A549 (cell line): ENCODE results near the gene CHIA. TPM values are rescaled to one million over a fixed set of nuclear protein-coding genes. Genes with fewer than 3 reads are reported as not detected.

ENCODE experiments used
- ATAC-seq, 2 experiments: fragments of 200-7000 bp in 1 of 2; fragments of >200 bp in 1 of 2; cut with Nextera tagmentation in 1 of 2; cut with Tn5 transposase in 1 of 2; 3 replicates each; pipeline versions ENCODE4 v1.8.0 to v1.9.1; 2018 to 2020; ENCODE audit warnings: mild to moderate bottlenecking in 1 of 2, moderate library complexity in 1 of 2
- CTCF ChIA-PET: fragments of 300-600 bp; sonication (Branson Sonifier 250); formaldehyde crosslinking; extraction: SDS; loops from one replicate; lab custom pipeline; 2021; ENCODE audit warnings: antibody characterized with exemption, inconsistent platforms; lab: Yijun Ruan, JAX
- POLR2A ChIA-PET: fragments of 350-600 bp; formaldehyde crosslinking; extraction: SDS; loops from one replicate; lab custom pipeline; 2021; ENCODE audit warnings: antibody characterized with exemption, inconsistent platforms; lab: Yijun Ruan, JAX
- DNase-seq, 2 experiments: peaks; one replicate each; pipeline versions ENCODE4 v3.0.0 to v3.0.0-alpha.2; 2011 to 2016; ENCODE audit warnings: low read depth in 1 of 2, low spot score in 1 of 2
- FAIRE-seq: peaks from 2 replicates; lab custom pipeline; 2011; peaks lifted over from hg19 to GRCh38; lab: Jason Lieb, UNC
- H3K27ac ChIP-seq, 2 experiments: fragments of >200 bp; sonication (Bioruptor Twin); formaldehyde crosslinking; 3 replicates each; pipeline ENCODE4 v1.5.1; 2016 to 2017
- H3K4me1 ChIP-seq: fragments of >200 bp; sonication (Bioruptor Twin); formaldehyde crosslinking; 3 replicates; pipeline ENCODE4 v1.6.1; 2016
- H3K4me2 ChIP-seq: fragments of >200 bp; sonication (Bioruptor Twin); formaldehyde crosslinking; 3 replicates; pipeline ENCODE4 v1.6.1; 2016
- H3K4me3 ChIP-seq: fragments of >200 bp; sonication (Bioruptor Twin); formaldehyde crosslinking; 3 replicates; pipeline ENCODE4 v1.5.1; 2016
- H3K9me3 ChIP-seq: fragments of >200 bp; sonication (Bioruptor Twin); formaldehyde crosslinking; 3 replicates; pipeline ENCODE4 v1.6.1; 2016
- CBX2 ChIP-seq: fragments of 200-600 bp; sonication (generic); IDR thresholded peaks from 2 replicates; pipeline ENCODE4 v1.6.1; 2016; ENCODE audit warnings: low read depth, mild to moderate bottlenecking, borderline replicate concordance
- CBX8 ChIP-seq: fragments of 200-600 bp; sonication (generic); IDR thresholded peaks from 2 replicates; pipeline ENCODE4 v1.6.1; 2016
- CEBPB ChIP-seq, 2 experiments: fragments of >200 bp in 1 of 2; sonication (Bioruptor Twin) in 1 of 2; formaldehyde crosslinking in 1 of 2; IDR thresholded peaks; 2 replicates each; pipeline ENCODE4 v1.6.1; 2012 to 2016
- EHMT2 ChIP-seq: fragments of 200-600 bp; sonication (generic); IDR thresholded peaks from 2 replicates; pipeline ENCODE4 v1.6.1; 2016; ENCODE audit warnings: antibody characterized with exemption, low read depth, mild to moderate bottlenecking, moderate library complexity
- FOSB ChIP-seq: fragments of 250-450 bp; sonication (Bioruptor Pico); IDR thresholded peaks from 2 replicates; pipeline ENCODE4 v1.5.0; 2020; ENCODE audit warnings: mild to moderate bottlenecking, moderate library complexity
- FOSL2 ChIP-seq, 2 experiments: fragments of 450-650 bp in 1 of 2; fragments of >200 bp in 1 of 2; sonication (Bioruptor Twin) in 1 of 2; formaldehyde crosslinking; IDR thresholded peaks; 2 replicates each; pipeline versions ENCODE4 v1.5.0 to v1.6.1; 2016 to 2020; ENCODE audit warnings: mild to moderate bottlenecking in 1 of 2, moderate library complexity in 1 of 2
- HDAC2 ChIP-seq: fragments of 200-600 bp; sonication (generic); IDR thresholded peaks from 2 replicates; pipeline ENCODE4 v1.6.1; 2016
- HOXA7 ChIP-seq: fragments of 250-450 bp; sonication (Bioruptor Pico); IDR thresholded peaks from 2 replicates; pipeline ENCODE4 v1.5.0; 2020; ENCODE audit warnings: mild to moderate bottlenecking, moderate library complexity
- HOXB5 ChIP-seq: fragments of 250-450 bp; sonication (Bioruptor Pico); IDR thresholded peaks from 2 replicates; pipeline ENCODE4 v1.5.0; 2020; ENCODE audit warnings: mild to moderate bottlenecking, moderate library complexity
- JUN ChIP-seq, 2 experiments: fragments of >200 bp; sonication (Bioruptor Twin); formaldehyde crosslinking; IDR thresholded peaks; 2 replicates in 1 of 2; 3 replicates in 1 of 2; pipeline ENCODE4 v1.6.1; 2016 to 2017
- KDM5A ChIP-seq: fragments of 200-600 bp; sonication (generic); IDR thresholded peaks from 2 replicates; pipeline ENCODE4 v1.6.1; 2016; ENCODE audit warnings: antibody characterized with exemption, mild to moderate bottlenecking
- MYC ChIP-seq: IDR thresholded peaks from 2 replicates; pipeline ENCODE4 v1.6.1; 2012; ENCODE audit warnings: mild to moderate bottlenecking, inconsistent platforms, low read length, improper control_type of control experiment, borderline replicate concordance
- NPAS2 ChIP-seq: fragments of 250-450 bp; sonication (Bioruptor Pico); IDR thresholded peaks from 2 replicates; pipeline ENCODE4 v1.8.0; 2022; ENCODE audit warnings: mild to moderate bottlenecking, moderate library complexity, borderline replicate concordance
- NR3C1 ChIP-seq: fragments of >200 bp; sonication (Bioruptor Twin); formaldehyde crosslinking; IDR thresholded peaks from 3 replicates; pipeline ENCODE4 v1.6.1; 2017
- PHF8 ChIP-seq: fragments of 200-600 bp; sonication (generic); IDR thresholded peaks from 2 replicates; pipeline ENCODE4 v1.6.1; 2016; ENCODE audit warnings: low read depth, mild to moderate bottlenecking, antibody characterized with exemption, moderate library complexity, borderline replicate concordance
- RNF2 ChIP-seq: fragments of 200-600 bp; sonication (generic); IDR thresholded peaks from 2 replicates; pipeline ENCODE4 v1.6.1; 2016; ENCODE audit warnings: low read depth, mild to moderate bottlenecking, antibody characterized with exemption, moderate library complexity, borderline replicate concordance
- SMC3 ChIP-seq: fragments of >200 bp; sonication (Bioruptor Twin); formaldehyde crosslinking; IDR thresholded peaks from 3 replicates; pipeline ENCODE4 v1.6.1; 2018; ENCODE audit warnings: inconsistent platforms
- SREBF2 ChIP-seq: fragments of 450-650 bp; IDR thresholded peaks from 2 replicates; pipeline ENCODE4 v1.6.1; 2014; ENCODE audit warnings: mild to moderate bottlenecking, moderate library complexity
- TP53 ChIP-seq: fragments of 250-450 bp; sonication (Bioruptor Pico); IDR thresholded peaks from 2 replicates; pipeline ENCODE4 v1.5.0; 2021; ENCODE audit warnings: mild to moderate bottlenecking, moderate library complexity
- WGBS: methylation state at CpG from one replicate; pipeline ENCODE4 v1.1.6; 2017; ENCODE audit errors: missing lambda C conversion rate; 5-methylcytosine and 5-hydroxymethylcytosine counted together
- polyA plus RNA-seq, 4 experiments: library from polyadenylated mRNA; depleted of rRNA in 3 of 4; stranded (reverse); fragments of >200 nt; fragmentation: RNase III in 1 of 4; extraction: RNeasy Plus Mini Kit Qiagen cat#74134 plus additional on column Dnase treatment in 1 of 4; gene quantifications; 2 replicates in 3 of 4; 3 replicates in 1 of 4; pipeline ENCODE4 v1.2.3, GENCODE V29; 2011 to 2017
- TF ChIP-seq, protein P1 (sequence below): fragments of 450-650 bp; IDR thresholded peaks from 2 replicates; pipeline ENCODE4 v1.6.1; 2014; ENCODE audit warnings: antibody characterized with exemption
- TF ChIP-seq, protein P2 (sequence below): IDR thresholded peaks from 2 replicates; pipeline ENCODE4 v1.6.1; 2012
- TF ChIP-seq, protein P3 (sequence below): fragments of 250-450 bp; sonication (Bioruptor Pico); IDR thresholded peaks from 2 replicates; pipeline ENCODE4 v1.5.0; 2020; ENCODE audit warnings: low read depth, mild to moderate bottlenecking, moderate library complexity
- TF ChIP-seq, protein P4 (sequence below): fragments of 200-600 bp; sonication (generic); IDR thresholded peaks from 2 replicates; pipeline ENCODE4 v1.6.1; 2016; ENCODE audit warnings: antibody characterized with exemption, mild to moderate bottlenecking, moderate library complexity
- TF ChIP-seq, protein P5 (sequence below): fragments of >200 bp; sonication (Bioruptor Twin); formaldehyde crosslinking; IDR thresholded peaks from 3 replicates; pipeline ENCODE4 v1.5.1; 2016
- TF ChIP-seq, protein P6 (sequence below): IDR thresholded peaks from 2 replicates; pipeline ENCODE4 v1.6.1; 2012

The CHIA gene
- polyA plus RNA-seq, 2 of the 4 experiments (the other 2 are of a cell fraction) = not detected

DNA sequence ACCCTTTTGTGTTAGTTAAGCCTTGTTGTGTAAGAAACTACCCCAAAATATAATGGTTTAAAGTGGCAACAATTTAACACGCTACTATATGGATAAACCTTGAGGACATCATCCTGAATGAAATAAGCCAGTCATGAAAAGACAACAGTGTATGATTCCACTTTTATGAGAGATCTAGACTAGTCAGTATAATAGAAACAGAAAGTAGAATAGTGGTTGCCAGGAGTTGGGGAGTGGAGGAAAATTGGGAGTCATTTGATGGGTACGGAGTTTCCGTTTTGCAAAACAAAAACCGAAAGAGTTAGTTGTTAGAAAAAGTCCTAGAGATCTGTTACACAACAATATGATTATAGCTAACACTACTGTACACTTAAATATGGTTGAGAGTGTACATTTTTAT lies 16.0 kb upstream of the CHIA start:
- FAIRE-seq = no peak

DNA sequence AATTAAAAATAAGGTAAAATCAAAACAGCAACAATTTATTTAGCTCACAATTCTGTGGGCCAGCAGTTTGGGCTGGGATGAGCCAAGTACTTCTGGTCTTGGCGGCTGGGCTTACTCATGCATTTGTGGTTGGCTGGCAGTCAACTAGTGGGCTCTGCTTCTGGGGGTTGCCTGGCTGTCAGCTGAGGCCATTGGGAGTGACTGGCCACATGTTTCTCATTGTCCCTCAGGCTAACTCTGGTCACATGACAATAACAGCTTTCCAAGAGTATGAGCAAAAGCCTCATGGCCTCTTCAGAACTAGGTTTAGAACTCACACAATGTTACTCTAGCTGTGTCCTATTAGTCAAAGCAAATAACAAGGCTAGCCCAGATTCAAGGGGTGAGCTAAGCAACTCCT lies 15.6 kb upstream of the CHIA start:
- TF ChIP-seq RNF2 = no peak
- TF ChIP-seq TP53 (CRISPR knock-in tag) = no peak
- no peak for TF ChIP-seq HDAC2
- TF ChIP-seq EHMT2 = no peak
- no peak for TF ChIP-seq NPAS2 (CRISPR knock-in tag)
- TF ChIP-seq, protein P1, sequence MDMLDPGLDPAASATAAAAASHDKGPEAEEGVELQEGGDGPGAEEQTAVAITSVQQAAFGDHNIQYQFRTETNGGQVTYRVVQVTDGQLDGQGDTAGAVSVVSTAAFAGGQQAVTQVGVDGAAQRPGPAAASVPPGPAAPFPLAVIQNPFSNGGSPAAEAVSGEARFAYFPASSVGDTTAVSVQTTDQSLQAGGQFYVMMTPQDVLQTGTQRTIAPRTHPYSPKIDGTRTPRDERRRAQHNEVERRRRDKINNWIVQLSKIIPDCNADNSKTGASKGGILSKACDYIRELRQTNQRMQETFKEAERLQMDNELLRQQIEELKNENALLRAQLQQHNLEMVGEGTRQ = peak; percentile 6; the same call in 1 of the 2 replicates
- TF ChIP-seq, protein P2, sequence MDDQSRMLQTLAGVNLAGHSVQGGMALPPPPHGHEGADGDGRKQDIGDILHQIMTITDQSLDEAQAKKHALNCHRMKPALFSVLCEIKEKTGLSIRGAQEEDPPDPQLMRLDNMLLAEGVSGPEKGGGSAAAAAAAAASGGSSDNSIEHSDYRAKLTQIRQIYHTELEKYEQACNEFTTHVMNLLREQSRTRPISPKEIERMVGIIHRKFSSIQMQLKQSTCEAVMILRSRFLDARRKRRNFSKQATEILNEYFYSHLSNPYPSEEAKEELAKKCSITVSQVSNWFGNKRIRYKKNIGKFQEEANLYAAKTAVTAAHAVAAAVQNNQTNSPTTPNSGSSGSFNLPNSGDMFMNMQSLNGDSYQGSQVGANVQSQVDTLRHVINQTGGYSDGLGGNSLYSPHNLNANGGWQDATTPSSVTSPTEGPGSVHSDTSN = no peak
- no peak for TF ChIP-seq MYC
- TF ChIP-seq, protein P3, sequence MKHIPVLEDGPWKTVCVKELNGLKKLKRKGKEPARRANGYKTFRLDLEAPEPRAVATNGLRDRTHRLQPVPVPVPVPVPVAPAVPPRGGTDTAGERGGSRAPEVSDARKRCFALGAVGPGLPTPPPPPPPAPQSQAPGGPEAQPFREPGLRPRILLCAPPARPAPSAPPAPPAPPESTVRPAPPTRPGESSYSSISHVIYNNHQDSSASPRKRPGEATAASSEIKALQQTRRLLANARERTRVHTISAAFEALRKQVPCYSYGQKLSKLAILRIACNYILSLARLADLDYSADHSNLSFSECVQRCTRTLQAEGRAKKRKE (CRISPR knock-in tag) = no peak
- WGBS = 69% methylated on average over 1 of the region's 1 CpG
- Histone ChIP-seq H3K4me2 (no peak overlapping the region), H3K4me1 (0 out of 3 replicates have a peak, but pooled peaks cover 3% of the 10 kb centered on the region), H3K4me3 (no peak overlapping the region), H3K27ac (no peak overlapping the region), H3K9me3 (no peaks in the 10 kb centered on the region)
- no peak for FAIRE-seq
- peak in 1 of 2 experiments; percentile 10 for DNase-seq
- POLR2A ChIA-PET = no interaction called here
- CTCF ChIA-PET = no interaction called here
- peak in 1 of 2 experiments; percentile 30; a peak in 2 of 6 replicates for ATAC-seq

More for the DNA sequence above, 16.0 kb upstream of the CHIA start:
- no peak overlapping the region for H3K4me2 ChIP-seq
- 81% methylated on average over 4 of the region's 4 CpGs for WGBS
- H3K27ac ChIP-seq = no peak overlapping the region
- no peaks in the 10 kb centered on the region for H3K9me3 ChIP-seq
- no peak overlapping the region for H3K4me3 ChIP-seq
- DNase-seq = no peak
- CTCF ChIA-PET = no interaction called here
- ATAC-seq = no peak
- POLR2A ChIA-PET = no interaction called here
- 0 out of 3 replicates have a peak, but pooled peaks cover 3% of the 10 kb centered on the region for H3K4me1 ChIP-seq
- no peak for TF ChIP-seq FOSL2 (IDR thresholded peaks at IDR 0.05)
- TF ChIP-seq FOSL2 (CRISPR knock-in tag; IDR thresholded peaks at IDR 0.05) = no peak
- no peak for TF ChIP-seq NPAS2 (CRISPR knock-in tag)
- TF ChIP-seq, protein P3 (CRISPR knock-in tag) = no peak
- no peak for TF ChIP-seq HOXB5 (CRISPR knock-in tag)
- TF ChIP-seq PHF8 = no peak
- TF ChIP-seq HOXA7 = no peak
- TF ChIP-seq, protein P4, sequence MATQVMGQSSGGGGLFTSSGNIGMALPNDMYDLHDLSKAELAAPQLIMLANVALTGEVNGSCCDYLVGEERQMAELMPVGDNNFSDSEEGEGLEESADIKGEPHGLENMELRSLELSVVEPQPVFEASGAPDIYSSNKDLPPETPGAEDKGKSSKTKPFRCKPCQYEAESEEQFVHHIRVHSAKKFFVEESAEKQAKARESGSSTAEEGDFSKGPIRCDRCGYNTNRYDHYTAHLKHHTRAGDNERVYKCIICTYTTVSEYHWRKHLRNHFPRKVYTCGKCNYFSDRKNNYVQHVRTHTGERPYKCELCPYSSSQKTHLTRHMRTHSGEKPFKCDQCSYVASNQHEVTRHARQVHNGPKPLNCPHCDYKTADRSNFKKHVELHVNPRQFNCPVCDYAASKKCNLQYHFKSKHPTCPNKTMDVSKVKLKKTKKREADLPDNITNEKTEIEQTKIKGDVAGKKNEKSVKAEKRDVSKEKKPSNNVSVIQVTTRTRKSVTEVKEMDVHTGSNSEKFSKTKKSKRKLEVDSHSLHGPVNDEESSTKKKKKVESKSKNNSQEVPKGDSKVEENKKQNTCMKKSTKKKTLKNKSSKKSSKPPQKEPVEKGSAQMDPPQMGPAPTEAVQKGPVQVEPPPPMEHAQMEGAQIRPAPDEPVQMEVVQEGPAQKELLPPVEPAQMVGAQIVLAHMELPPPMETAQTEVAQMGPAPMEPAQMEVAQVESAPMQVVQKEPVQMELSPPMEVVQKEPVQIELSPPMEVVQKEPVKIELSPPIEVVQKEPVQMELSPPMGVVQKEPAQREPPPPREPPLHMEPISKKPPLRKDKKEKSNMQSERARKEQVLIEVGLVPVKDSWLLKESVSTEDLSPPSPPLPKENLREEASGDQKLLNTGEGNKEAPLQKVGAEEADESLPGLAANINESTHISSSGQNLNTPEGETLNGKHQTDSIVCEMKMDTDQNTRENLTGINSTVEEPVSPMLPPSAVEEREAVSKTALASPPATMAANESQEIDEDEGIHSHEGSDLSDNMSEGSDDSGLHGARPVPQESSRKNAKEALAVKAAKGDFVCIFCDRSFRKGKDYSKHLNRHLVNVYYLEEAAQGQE = no peak
- no peak for TF ChIP-seq NR3C1
- no peak for TF ChIP-seq CBX2
- no peak for TF ChIP-seq CEBPB (IDR thresholded peaks at IDR 0.05)
- no peak for TF ChIP-seq FOSB (CRISPR knock-in tag)
- TF ChIP-seq JUN (IDR thresholded peaks at IDR 0.05) = no peak
- TF ChIP-seq SMC3 = no peak
- TF ChIP-seq SREBF2 = no peak
- TF ChIP-seq, protein P5, sequence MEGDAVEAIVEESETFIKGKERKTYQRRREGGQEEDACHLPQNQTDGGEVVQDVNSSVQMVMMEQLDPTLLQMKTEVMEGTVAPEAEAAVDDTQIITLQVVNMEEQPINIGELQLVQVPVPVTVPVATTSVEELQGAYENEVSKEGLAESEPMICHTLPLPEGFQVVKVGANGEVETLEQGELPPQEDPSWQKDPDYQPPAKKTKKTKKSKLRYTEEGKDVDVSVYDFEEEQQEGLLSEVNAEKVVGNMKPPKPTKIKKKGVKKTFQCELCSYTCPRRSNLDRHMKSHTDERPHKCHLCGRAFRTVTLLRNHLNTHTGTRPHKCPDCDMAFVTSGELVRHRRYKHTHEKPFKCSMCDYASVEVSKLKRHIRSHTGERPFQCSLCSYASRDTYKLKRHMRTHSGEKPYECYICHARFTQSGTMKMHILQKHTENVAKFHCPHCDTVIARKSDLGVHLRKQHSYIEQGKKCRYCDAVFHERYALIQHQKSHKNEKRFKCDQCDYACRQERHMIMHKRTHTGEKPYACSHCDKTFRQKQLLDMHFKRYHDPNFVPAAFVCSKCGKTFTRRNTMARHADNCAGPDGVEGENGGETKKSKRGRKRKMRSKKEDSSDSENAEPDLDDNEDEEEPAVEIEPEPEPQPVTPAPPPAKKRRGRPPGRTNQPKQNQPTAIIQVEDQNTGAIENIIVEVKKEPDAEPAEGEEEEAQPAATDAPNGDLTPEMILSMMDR = no peak
- TF ChIP-seq, protein P6, sequence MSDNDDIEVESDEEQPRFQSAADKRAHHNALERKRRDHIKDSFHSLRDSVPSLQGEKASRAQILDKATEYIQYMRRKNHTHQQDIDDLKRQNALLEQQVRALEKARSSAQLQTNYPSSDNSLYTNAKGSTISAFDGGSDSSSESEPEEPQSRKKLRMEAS = no peak
- TF ChIP-seq KDM5A = no peak
- no peak for TF ChIP-seq CBX8
